Small intestine (tissue), 7 donors: ENCODE measurements around the gene CTNND2. TPM values are rescaled to one million over a fixed set of nuclear protein-coding genes. Genes with fewer than 3 reads are reported as not detected.

Experiments
- DNase-seq, 2 donors: peaks; one replicate each; pipeline versions ENCODE4 v3.0.0 to v3.0.0-alpha.2; 2013
- FAIRE-seq: peaks from 2 replicates; lab custom pipeline; 2012; peaks lifted over from hg19 to GRCh38; lab: Jason Lieb, UNC
- H3K27ac ChIP-seq, 3 donors: one replicate each; pipeline ENCODE4 v1.5.1; 2013; ENCODE audit warnings: low read length in 2 of 3, mild to moderate bottlenecking in 2 of 3, control low read depth in 1 of 3, inconsistent platforms in 1 of 3, low read depth in 1 of 3, moderate library complexity in 1 of 3
- H3K27me3 ChIP-seq, 3 donors: one replicate each; pipeline ENCODE4 v1.6.1; 2013; ENCODE audit warnings: low read length in 3 of 3, inconsistent platforms in 1 of 3; ENCODE audit not compliant: control insufficient read depth in 3 of 3, insufficient read depth in 3 of 3
- H3K36me3 ChIP-seq, 3 donors: one replicate each; pipeline ENCODE4 v1.6.1; 2013; ENCODE audit warnings: low read length in 3 of 3, inconsistent platforms in 1 of 3, low read depth in 1 of 3, mild to moderate bottlenecking in 1 of 3, moderate library complexity in 1 of 3; ENCODE audit not compliant: control insufficient read depth in 3 of 3, insufficient read depth in 2 of 3
- H3K4me1 ChIP-seq, 3 donors: one replicate each; pipeline ENCODE4 v1.6.1; 2013; ENCODE audit warnings: low read length in 2 of 3, inconsistent platforms in 1 of 3, low read depth in 1 of 3, mild to moderate bottlenecking in 1 of 3, moderate library complexity in 1 of 3; ENCODE audit not compliant: control insufficient read depth in 3 of 3, insufficient read depth in 2 of 3
- H3K4me3 ChIP-seq, 3 donors: one replicate each; pipeline ENCODE4 v1.5.1; 2013; ENCODE audit warnings: low read length in 3 of 3, control low read depth in 1 of 3, inconsistent platforms in 1 of 3, low read depth in 1 of 3, mild to moderate bottlenecking in 1 of 3, moderate library complexity in 1 of 3
- H3K9me3 ChIP-seq, 2 donors: one replicate each; pipeline ENCODE4 v1.6.1; 2013; ENCODE audit warnings: low read depth in 1 of 2, low read length in 1 of 2; ENCODE audit not compliant: control insufficient read depth in 2 of 2, insufficient read depth in 1 of 2
- WGBS, 3 donors: extraction: QIAGEN DNeasy Blood & Tissue Kit; methylation state at CpG; one replicate each; pipeline ENCODE4 v1.1.7; 2013; 5-methylcytosine and 5-hydroxymethylcytosine counted together
- polyA plus RNA-seq, 4 donors: library from polyadenylated mRNA; stranded (reverse) in 3 of 4; unstranded in 1 of 4; fragments of 200-250 nt in 3 of 4; fragments of 120-200 nt in 1 of 4; gene quantifications; one replicate each; pipeline versions ENCODE4 v1.2.1 to v1.2.3, GENCODE V29; 2013
- donor health status: healthy with polysubstance abuse.
- donor health status: control.
- donor health status: control.
- donor health status: Bipolar disorder and iron deficiency.
- donor health status: healthy.

The CTNND2 gene
- polyA plus RNA-seq, 4 donors = 1.1 to 3.0 TPM; not detected in 2

- 56 to 60% (median 59%) methylated on average over 7 of the region's 7 CpGs for WGBS, 3 donors
- no peak for FAIRE-seq
- Histone ChIP-seq H3K4me1 (no peaks in the 10 kb centered on the region), H3K9me3 (peaks cover 0 to 3% of the 10 kb centered on the region in 2 donors), H3K27ac (no peak overlapping the region), H3K36me3 (no peaks in the 10 kb centered on the region), H3K4me3 (no peak overlapping the region), H3K27me3 (no peaks in the 10 kb centered on the region)
- no peak for DNase-seq
Measured at GRCh38 chr5:11062397-11062796, 841.8 kb downstream of the CTNND2 start.

DNA sequence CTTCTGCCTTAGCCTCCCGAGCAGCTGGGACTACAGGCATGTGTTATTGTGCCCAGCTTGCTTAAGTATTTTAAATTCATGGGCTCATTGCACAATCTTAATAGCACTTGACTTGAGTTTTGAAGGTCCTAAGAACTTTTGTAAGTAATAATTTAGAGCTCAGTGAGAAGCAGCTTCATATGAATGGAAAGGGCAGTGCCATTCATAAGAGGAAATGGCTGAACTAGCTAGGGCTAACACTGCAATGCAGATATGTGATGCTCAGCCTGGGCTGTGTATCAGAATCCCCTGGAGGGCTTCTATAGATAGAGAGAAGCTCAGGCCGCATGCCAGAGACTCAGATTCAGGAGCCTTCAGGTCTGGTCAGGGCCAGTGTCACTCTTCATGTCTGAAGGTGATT, 847.7 kb downstream of the CTNND2 start:
- Histone ChIP-seq H3K27ac (no peak overlapping the region), H3K27me3 (no peaks in the 10 kb centered on the region), H3K36me3 (no peaks in the 10 kb centered on the region), H3K4me1 (no peaks in the 10 kb centered on the region), H3K4me3 (no peak overlapping the region), H3K9me3 (peaks cover 0 to 3% of the 10 kb centered on the region in 2 donors)
- DNase-seq (no peak), FAIRE-seq (no peak)
- 81 to 92% (median 82%) methylated on average over 2 of the region's 2 CpGs for whole genome bisulfite sequencing, 3 donors

DNA sequence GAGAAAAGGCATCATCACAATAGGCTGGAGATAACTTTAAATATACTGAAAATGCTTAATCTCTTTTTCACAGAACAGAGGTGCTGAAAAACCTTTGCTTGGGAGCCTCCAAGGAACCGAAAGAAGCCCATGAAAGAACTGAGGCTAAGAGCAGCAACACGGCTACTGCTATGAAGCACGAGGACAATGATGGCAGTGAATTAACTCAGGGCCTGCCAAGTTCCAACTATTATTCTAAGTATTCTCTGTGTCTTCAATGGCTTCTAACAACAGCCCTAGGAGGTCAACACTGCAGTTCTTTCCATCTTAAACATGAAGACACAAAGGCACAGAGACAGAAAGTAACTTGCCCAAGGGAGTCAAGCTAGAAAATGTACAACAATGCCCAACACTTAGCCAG, 850.2 kb downstream of the CTNND2 start:
- Histone ChIP-seq H3K4me3 (no peak overlapping the region), H3K27ac (no peak overlapping the region), H3K36me3 (no peaks in the 10 kb centered on the region), H3K27me3 (no peaks in the 10 kb centered on the region), H3K4me1 (no peaks in the 10 kb centered on the region), H3K9me3 (peaks cover 0 to 3% of the 10 kb centered on the region in 2 donors)
- 69 to 79% (median 78%) methylated on average over 3 of the region's 3 CpGs for WGBS, 3 donors
- DNase-seq = no peak
- FAIRE-seq = no peak

GRCh38 chr5:11052871-11053270, 851.4 kb downstream of the CTNND2 start:
- FAIRE-seq (no peak), DNase-seq (no peak)
- no peaks in the 10 kb centered on the region for H3K9me3 ChIP-seq

GRCh38 chr5:11050596-11051304, 853.5 kb downstream of the CTNND2 start:
- no peak for FAIRE-seq
- WGBS, 3 donors = 63 to 66% (median 64%) methylated on average over 3 of the region's 3 CpGs
- no peaks in the 10 kb centered on the region for H3K36me3 ChIP-seq

More at GRCh38 chr5:11052871-11053270, 851.4 kb downstream of the CTNND2 start:
- no peak overlapping the region for H3K27ac ChIP-seq
- no peaks in the 10 kb centered on the region for H3K36me3 ChIP-seq
- H3K27me3 ChIP-seq = no peaks in the 10 kb centered on the region
- H3K4me3 ChIP-seq = no peak overlapping the region
- H3K4me1 ChIP-seq = no peaks in the 10 kb centered on the region

DNA sequence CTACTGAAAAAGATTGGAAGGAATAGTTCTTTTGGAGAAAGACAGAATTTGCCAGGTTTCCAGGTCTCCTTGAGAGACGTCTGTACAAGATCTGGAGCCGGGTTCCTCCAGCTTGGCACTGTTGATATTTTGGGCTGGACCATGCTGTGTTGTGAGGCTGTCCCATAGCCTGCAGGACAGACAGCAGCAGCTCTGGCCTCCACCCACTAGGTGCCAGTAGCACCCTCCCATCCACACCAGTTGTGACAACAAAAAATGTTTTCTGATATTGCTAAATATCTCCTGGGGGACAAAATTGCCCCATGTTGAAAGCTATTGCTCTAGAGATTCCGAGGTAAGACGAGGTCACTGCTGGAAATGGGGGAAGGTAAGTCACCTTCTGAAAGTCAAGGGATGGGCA, 855.5 kb downstream of the CTNND2 start:
- H3K36me3 ChIP-seq = no peaks in the 10 kb centered on the region
- H3K9me3 ChIP-seq = no peaks in the 10 kb centered on the region
- no peaks in the 10 kb centered on the region for H3K27me3 ChIP-seq
- FAIRE-seq (no peak), DNase-seq (no peak)
- no peak overlapping the region for H3K27ac ChIP-seq
- no peaks in the 10 kb centered on the region for H3K4me1 ChIP-seq
- WGBS, 3 donors = 87 to 90% (median 89%) methylated on average over 4 of the region's 4 CpGs
- no peak overlapping the region for H3K4me3 ChIP-seq

More at GRCh38 chr5:11050596-11051304, 853.5 kb downstream of the CTNND2 start:
- no peak overlapping the region for H3K27ac ChIP-seq
- no peaks in the 10 kb centered on the region for H3K4me1 ChIP-seq
- H3K9me3 ChIP-seq = no peaks in the 10 kb centered on the region
- H3K4me3 ChIP-seq = no peak overlapping the region
- no peaks in the 10 kb centered on the region for H3K27me3 ChIP-seq
- no peak for DNase-seq

GRCh38 chr5:11047625-11048024, 856.6 kb downstream of the CTNND2 start:
- WGBS, 3 donors = 85 to 93% (median 85%) methylated on average over 5 of the region's 5 CpGs
- no peak for FAIRE-seq
- Histone ChIP-seq H3K9me3 (no peaks in the 10 kb centered on the region), H3K27ac (no peak overlapping the region), H3K36me3 (no peaks in the 10 kb centered on the region), H3K4me1 (no peaks in the 10 kb centered on the region), H3K27me3 (no peaks in the 10 kb centered on the region), H3K4me3 (no peak overlapping the region)
- DNase-seq = no peak

- Histone ChIP-seq H3K27ac (no peak overlapping the region), H3K4me3 (no peak overlapping the region), H3K4me1 (no peaks in the 10 kb centered on the region), H3K36me3 (no peaks in the 10 kb centered on the region), H3K27me3 (no peaks in the 10 kb centered on the region), H3K9me3 (no peaks in the 10 kb centered on the region)
- WGBS, 3 donors = 75 to 81% (median 76%) methylated on average over 7 of the region's 7 CpGs
- DNase-seq = no peak
- no peak for FAIRE-seq
Measured at GRCh38 chr5:11047030-11047429, 857.2 kb downstream of the CTNND2 start.

DNA sequence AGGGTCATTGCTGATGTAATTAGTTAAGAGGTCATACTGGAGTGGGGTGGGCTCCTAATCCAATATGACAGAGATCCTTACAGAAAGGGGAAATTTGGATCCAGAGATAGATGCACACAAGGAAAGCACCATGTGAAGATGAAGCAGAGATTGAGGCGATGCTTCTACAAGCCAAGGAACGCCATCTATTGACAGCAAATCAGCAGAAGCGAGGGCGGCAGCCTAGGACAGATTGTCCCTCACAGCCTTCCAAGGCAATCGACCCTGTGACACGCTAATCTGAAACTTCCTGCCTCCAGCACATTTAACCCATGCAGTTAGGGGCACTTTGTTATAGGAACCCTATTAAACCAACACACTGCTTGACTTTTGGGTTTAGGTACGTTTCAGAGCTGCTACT, 858.1 kb downstream of the CTNND2 start:
- no peaks in the 10 kb centered on the region for H3K9me3 ChIP-seq
- no peaks in the 10 kb centered on the region for H3K4me1 ChIP-seq
- H3K27me3 ChIP-seq = no peaks in the 10 kb centered on the region
- DNase-seq (peak in 1 of 2 donors; percentile 1), FAIRE-seq (no peak)
- H3K4me3 ChIP-seq = no peak overlapping the region
- 45 to 56% (median 51%) methylated on average over 7 of the region's 7 CpGs for WGBS, 3 donors
- H3K27ac ChIP-seq = no peak overlapping the region
- H3K36me3 ChIP-seq = no peaks in the 10 kb centered on the region
